Neural crest cell (in vitro differentiated cells): ENCODE measurements around the gene CFAP97. TPM values are rescaled to one million over a fixed set of nuclear protein-coding genes. Genes with fewer than 3 reads are reported as not detected.
A peak's percentile ranks its signal among the peaks of the same experiment; 100 is the strongest.

Experiments used
- DNase-seq: peaks from one replicate; pipeline ENCODE4 v3.0.0; 2021; ENCODE audit warnings: low read depth, mixed read lengths, low spot score
- H3K27ac Mint-ChIP-seq: one replicate; pipeline ENCODE4 v1.8.0; 2021; ENCODE audit warnings: mild to moderate bottlenecking, mixed read lengths; ENCODE audit not compliant: unreplicated experiment
- H3K27me3 Mint-ChIP-seq: 2 replicates; pipeline ENCODE4 v1.8.0; 2021; ENCODE audit warnings: low read depth, mild to moderate bottlenecking, mixed read lengths
- H3K36me3 Mint-ChIP-seq: 2 replicates; pipeline ENCODE4 v1.8.0; 2021; ENCODE audit warnings: low read depth, mild to moderate bottlenecking, mixed read lengths
- H3K4me1 Mint-ChIP-seq: 2 replicates; pipeline ENCODE4 v1.8.0; 2021; ENCODE audit warnings: mixed read lengths
- H3K4me3 Mint-ChIP-seq: one replicate; pipeline ENCODE4 v1.8.0; 2021; ENCODE audit warnings: mild to moderate bottlenecking, mixed read lengths
- H3K9me3 Mint-ChIP-seq: 2 replicates; pipeline ENCODE4 v1.8.0; 2021; ENCODE audit warnings: mixed read lengths
- CTCF ChIP-seq: fragments of 200-600 bp; sonication (generic); conservative IDR thresholded peaks from 2 replicates; pipeline ENCODE4 v1.5.0; 2021; ENCODE audit warnings: antibody characterized with exemption, mild to moderate bottlenecking
- total RNA-seq: library from RNA; stranded (reverse); gene quantifications from 2 replicates; pipeline ENCODE4 v1.2.1, GENCODE V29; 2021

CFAP97 gene
- total RNA-seq, 1 donor from 2014 or later = 34.6 TPM

GRCh38 chr4:185165605-185166063 is 38.2 kb downstream of the CFAP97 start:
- TF ChIP-seq CTCF = no peak
- no peak overlapping the region for H3K27ac Mint-ChIP-seq
- peaks cover 7% of the 10 kb centered on the region for H3K4me1 Mint-ChIP-seq
- peaks cover 18% of the 10 kb centered on the region for H3K36me3 Mint-ChIP-seq
- no peaks in the 10 kb centered on the region for H3K9me3 Mint-ChIP-seq
- no peak for DNase-seq
- H3K4me3 Mint-ChIP-seq = no peak overlapping the region
- no peaks in the 10 kb centered on the region for H3K27me3 Mint-ChIP-seq

- no peak for DNase-seq
- Mint-ChIP-seq H3K4me3 (no peak overlapping the region), H3K27me3 (no peaks in the 10 kb centered on the region), H3K4me1 (no peaks in the 10 kb centered on the region), H3K27ac (no peak overlapping the region), H3K36me3 (peaks cover 22% of the 10 kb centered on the region), H3K9me3 (no peaks in the 10 kb centered on the region)
- TF ChIP-seq CTCF = no peak
Observed at GRCh38 chr4:185151296-185151695, 52.5 kb downstream of the CFAP97 start.

DNA sequence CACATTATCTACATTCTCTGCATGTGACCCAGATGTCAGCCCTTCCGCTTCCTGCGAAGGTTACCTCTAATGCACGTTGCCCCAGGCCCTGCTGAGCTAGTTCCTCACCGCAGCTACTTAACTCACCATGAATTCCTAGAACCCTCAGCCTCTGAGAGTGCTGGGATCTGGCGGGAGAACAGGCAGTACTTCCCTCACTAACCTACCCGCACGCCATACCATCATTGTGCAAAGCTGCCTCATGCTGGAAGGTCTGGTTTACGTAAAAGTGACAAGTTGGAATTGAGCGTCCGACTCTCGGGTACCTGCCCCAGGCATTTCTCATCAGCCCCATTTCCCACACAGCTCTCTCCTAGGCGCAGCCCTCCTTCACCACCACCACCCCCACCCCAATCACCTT is 54.4 kb downstream of the CFAP97 start:
- Mint-ChIP-seq H3K27ac (no peak overlapping the region), H3K4me1 (peaks cover 10% of the 10 kb centered on the region), H3K36me3 (peaks cover 17% of the 10 kb centered on the region), H3K4me3 (no peak overlapping the region), H3K9me3 (no peaks in the 10 kb centered on the region), H3K27me3 (no peaks in the 10 kb centered on the region)
- no peak for TF ChIP-seq CTCF
- DNase-seq = no peak

DNA sequence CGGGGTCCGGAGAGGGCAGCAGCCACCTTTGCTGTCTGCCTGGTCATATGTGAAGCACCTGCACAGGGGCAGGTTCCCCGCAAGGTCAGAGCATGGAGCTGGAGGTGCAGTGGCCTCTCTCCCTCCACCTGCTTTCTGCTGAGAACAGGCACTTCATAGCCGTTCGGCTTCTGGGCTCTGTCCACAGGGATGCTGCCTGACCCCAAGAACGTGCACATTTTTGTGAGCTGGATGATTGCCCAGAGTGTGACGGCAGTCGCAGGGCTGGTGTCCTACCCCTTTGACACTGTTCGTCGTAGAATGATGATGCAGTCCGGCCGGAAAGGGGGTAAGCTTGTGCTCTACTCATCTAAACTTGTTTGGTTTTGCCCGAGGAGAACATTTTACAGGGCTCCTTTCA is 58.2 kb downstream of the CFAP97 start:
- no peak for DNase-seq
- H3K9me3 Mint-ChIP-seq = no peaks in the 10 kb centered on the region
- peaks cover 25% of the 10 kb centered on the region for H3K4me1 Mint-ChIP-seq
- TF ChIP-seq CTCF = no peak
- H3K27ac Mint-ChIP-seq = no peak overlapping the region
- H3K4me3 Mint-ChIP-seq = peak overlapping the region; percentile 86
- peaks cover 12% of the 10 kb centered on the region for H3K36me3 Mint-ChIP-seq
- H3K27me3 Mint-ChIP-seq = no peaks in the 10 kb centered on the region

- no peak for DNase-seq
- H3K9me3 Mint-ChIP-seq = no peaks in the 10 kb centered on the region
- H3K27ac Mint-ChIP-seq = no peak overlapping the region
- TF ChIP-seq CTCF = no peak
- H3K4me1 Mint-ChIP-seq = peaks cover 25% of the 10 kb centered on the region
- peaks cover 12% of the 10 kb centered on the region for H3K36me3 Mint-ChIP-seq
- H3K4me3 Mint-ChIP-seq = peak overlapping the region; percentile 86
- peaks cover under 1% of the 10 kb centered on the region for H3K27me3 Mint-ChIP-seq
Observed at GRCh38 chr4:185144601-185145240, 59.1 kb downstream of the CFAP97 start.
